ENCODE results near the gene DNAH2. TPM values are rescaled to one million over a fixed set of nuclear protein-coding genes. Genes with fewer than 3 reads are reported as not detected.

DNAH2 gene
- total and polyA plus RNA-seq, 2 of the 13 experiments (the other 11 are each of a cell fraction or from before 2014, with no cell fraction given) = not detected

DNA sequence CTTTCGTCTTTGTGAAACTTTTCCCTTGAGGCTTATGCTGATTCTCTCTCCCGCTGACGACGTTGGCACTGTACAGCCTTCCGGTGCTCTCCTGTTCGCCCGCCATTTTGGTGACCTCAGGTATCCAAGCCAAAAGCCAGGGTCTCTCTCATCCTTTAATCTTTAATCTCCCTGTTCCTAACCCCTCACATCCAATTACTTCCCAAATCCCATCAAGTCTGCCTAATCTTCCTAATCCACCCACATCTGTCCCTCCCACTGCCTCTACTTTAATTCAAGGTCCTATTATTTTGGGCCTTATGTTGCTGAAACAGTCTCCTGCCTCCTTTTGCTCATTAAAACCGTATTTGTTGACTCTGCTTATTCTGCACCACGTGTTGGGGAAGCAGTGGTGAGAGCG lies 22.0 kb upstream of the DNAH2 start (continued):
- TF ChIP-seq EP300 (IDR thresholded peaks at IDR 0.05; ENCODE audit: low read depth in 2 of 2, low read length in 2 of 2) (no peak), EP300 (CRISPR knock-in tag; IDR thresholded peaks at IDR 0.05; ENCODE audit: borderline replicate concordance) (no peak), ZNF256 (CRISPR knock-in tag; conservative IDR thresholded peaks at IDR 0.05) (no peak)

DNA sequence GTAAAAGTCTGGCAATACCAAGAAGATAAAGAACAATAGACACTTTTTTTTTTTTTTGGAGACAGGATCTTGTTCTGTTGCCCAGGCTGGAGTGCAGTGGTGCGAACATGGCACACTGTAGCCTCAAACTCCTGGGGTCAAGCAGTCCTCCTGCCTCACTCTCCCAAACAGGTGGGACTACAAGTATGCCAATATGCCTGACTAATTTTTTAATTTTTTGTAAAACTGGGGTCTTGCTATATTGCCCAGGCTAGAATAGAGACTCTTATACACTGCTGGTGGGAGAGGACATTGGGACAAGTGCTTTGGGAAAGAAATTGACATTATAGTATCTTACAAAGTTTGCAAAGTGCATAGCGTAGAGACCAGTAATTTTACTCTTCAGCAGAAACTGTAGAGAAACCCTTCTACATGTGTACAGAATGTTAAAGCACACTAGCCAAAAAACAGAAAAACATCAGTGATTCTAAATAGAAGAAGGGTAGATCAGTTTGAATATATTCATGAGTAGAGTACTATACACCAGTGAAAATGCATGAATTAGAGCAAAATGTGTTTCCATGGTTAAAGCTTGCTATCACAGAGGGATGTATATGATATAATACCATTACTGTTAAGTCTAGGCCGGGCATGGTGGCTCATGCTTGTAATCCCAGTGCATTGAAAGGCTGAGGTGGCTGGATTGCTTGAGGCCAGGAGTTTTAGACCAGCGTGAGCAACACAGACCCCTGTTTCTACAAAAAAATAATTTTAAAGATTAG lies 19.5 kb upstream of the DNAH2 start:
- FAIRE-seq (no peak), ATAC-seq (no peak), DNase-seq (ENCODE audit: low spot score) (no peak)
- Histone ChIP-seq H3K9ac (ENCODE audit: insufficient read depth, low read depth, low read length) (no peak overlapping the region), H3K9me3 (ENCODE audit: low read length) (no peaks in the 10 kb centered on the region), H3K79me2 (ENCODE audit: insufficient read depth, low read length) (no peaks in the 10 kb centered on the region), H3K27me3 (ENCODE audit: control insufficient read depth in 1 of 2, insufficient read depth in 2 of 2, low read length in 2 of 2) (no peaks in the 10 kb centered on the region), H3K27ac (ENCODE audit: extremely low read length, insufficient read depth, low read length) (no peak overlapping the region), H4K20me1 (ENCODE audit: insufficient read depth, low read length) (no peaks in the 10 kb centered on the region), H3K4me1 (ENCODE audit: insufficient read depth, low read length) (no peaks in the 10 kb centered on the region), H3K36me3 (replicated peaks in 1 of 2; ENCODE audit: control insufficient read depth in 1 of 2, insufficient read depth in 2 of 2, low read length in 2 of 2) (peaks cover 6 to 11% of the 10 kb centered on the region in 2 experiments; a peak in 3 of 5 replicates), H3K4me3 (replicated peaks in 1 of 3; ENCODE audit: insufficient read depth in 1 of 3, low read depth in 2 of 3, low read length in 3 of 3) (no peak overlapping the region), H3K4me2 (ENCODE audit: low read depth, low read length) (no peak overlapping the region), H2AFZ (ENCODE audit: low read length) (no peak overlapping the region)
- ChIA-PET POLR2A (no interaction called here), CTCF (ENCODE audit: low intra/inter-chr PET ratio, low total read pairs) (no interaction called here)
- TF ChIP-seq, protein P1, sequence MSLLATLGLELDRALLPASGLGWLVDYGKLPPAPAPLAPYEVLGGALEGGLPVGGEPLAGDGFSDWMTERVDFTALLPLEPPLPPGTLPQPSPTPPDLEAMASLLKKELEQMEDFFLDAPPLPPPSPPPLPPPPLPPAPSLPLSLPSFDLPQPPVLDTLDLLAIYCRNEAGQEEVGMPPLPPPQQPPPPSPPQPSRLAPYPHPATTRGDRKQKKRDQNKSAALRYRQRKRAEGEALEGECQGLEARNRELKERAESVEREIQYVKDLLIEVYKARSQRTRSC (CRISPR knock-in tag; IDR thresholded peaks at IDR 0.05; ENCODE audit: low read depth) = no peak
- TF ChIP-seq ZNF121 (CRISPR knock-in tag; IDR thresholded peaks at IDR 0.05) (0 out of 2 replicates have a peak, but pooled peaks have one; percentile 14), ZNF225 (CRISPR knock-in tag; IDR thresholded peaks at IDR 0.05) (no peak), KLF13 (CRISPR knock-in tag; IDR thresholded peaks at IDR 0.05) (no peak)
- TF ChIP-seq, protein P2, sequence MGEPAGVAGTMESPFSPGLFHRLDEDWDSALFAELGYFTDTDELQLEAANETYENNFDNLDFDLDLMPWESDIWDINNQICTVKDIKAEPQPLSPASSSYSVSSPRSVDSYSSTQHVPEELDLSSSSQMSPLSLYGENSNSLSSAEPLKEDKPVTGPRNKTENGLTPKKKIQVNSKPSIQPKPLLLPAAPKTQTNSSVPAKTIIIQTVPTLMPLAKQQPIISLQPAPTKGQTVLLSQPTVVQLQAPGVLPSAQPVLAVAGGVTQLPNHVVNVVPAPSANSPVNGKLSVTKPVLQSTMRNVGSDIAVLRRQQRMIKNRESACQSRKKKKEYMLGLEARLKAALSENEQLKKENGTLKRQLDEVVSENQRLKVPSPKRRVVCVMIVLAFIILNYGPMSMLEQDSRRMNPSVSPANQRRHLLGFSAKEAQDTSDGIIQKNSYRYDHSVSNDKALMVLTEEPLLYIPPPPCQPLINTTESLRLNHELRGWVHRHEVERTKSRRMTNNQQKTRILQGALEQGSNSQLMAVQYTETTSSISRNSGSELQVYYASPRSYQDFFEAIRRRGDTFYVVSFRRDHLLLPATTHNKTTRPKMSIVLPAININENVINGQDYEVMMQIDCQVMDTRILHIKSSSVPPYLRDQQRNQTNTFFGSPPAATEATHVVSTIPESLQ (CRISPR knock-in tag; conservative IDR thresholded peaks at IDR 0.05) = no peak
- TF ChIP-seq, protein P3, sequence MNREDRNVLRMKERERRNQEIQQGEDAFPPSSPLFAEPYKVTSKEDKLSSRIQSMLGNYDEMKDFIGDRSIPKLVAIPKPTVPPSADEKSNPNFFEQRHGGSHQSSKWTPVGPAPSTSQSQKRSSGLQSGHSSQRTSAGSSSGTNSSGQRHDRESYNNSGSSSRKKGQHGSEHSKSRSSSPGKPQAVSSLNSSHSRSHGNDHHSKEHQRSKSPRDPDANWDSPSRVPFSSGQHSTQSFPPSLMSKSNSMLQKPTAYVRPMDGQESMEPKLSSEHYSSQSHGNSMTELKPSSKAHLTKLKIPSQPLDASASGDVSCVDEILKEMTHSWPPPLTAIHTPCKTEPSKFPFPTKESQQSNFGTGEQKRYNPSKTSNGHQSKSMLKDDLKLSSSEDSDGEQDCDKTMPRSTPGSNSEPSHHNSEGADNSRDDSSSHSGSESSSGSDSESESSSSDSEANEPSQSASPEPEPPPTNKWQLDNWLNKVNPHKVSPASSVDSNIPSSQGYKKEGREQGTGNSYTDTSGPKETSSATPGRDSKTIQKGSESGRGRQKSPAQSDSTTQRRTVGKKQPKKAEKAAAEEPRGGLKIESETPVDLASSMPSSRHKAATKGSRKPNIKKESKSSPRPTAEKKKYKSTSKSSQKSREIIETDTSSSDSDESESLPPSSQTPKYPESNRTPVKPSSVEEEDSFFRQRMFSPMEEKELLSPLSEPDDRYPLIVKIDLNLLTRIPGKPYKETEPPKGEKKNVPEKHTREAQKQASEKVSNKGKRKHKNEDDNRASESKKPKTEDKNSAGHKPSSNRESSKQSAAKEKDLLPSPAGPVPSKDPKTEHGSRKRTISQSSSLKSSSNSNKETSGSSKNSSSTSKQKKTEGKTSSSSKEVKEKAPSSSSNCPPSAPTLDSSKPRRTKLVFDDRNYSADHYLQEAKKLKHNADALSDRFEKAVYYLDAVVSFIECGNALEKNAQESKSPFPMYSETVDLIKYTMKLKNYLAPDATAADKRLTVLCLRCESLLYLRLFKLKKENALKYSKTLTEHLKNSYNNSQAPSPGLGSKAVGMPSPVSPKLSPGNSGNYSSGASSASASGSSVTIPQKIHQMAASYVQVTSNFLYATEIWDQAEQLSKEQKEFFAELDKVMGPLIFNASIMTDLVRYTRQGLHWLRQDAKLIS (CRISPR knock-in tag; IDR thresholded peaks at IDR 0.05) = no peak
- TF ChIP-seq, protein P4, sequence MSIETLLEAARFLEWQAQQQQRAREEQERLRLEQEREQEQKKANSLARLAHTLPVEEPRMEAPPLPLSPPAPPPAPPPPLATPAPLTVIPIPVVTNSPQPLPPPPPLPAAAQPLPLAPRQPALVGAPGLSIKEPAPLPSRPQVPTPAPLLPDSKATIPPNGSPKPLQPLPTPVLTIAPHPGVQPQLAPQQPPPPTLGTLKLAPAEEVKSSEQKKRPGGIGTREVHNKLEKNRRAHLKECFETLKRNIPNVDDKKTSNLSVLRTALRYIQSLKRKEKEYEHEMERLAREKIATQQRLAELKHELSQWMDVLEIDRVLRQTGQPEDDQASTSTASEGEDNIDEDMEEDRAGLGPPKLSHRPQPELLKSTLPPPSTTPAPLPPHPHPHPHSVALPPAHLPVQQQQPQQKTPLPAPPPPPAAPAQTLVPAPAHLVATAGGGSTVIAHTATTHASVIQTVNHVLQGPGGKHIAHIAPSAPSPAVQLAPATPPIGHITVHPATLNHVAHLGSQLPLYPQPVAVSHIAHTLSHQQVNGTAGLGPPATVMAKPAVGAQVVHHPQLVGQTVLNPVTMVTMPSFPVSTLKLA (IDR thresholded peaks at IDR 0.05) = no peak
- in situ Hi-C loops (cut with HindIII; ENCODE audit: extremely low pct_ligation_motif_present, low pct_unique_long_range_greater_than_20kb) (no loop called here), intact Hi-C loops (cut with micrococcal nuclease; ENCODE audit: unreplicated experiment) (no loop called here)
- WGBS (ENCODE audit: low lambda C conversion rate) = 88% methylated on average over 4 of the region's 4 CpGs
- no TSS peak for BruUV-seq (replicated peaks)
